Stimulated activated CD8-positive, alpha-beta memory T cell treated with anti-CD3 and anti-CD28 coated beads, Interleukin-15, amount 100 ng/mL, for 1 hour (primary cell): ENCODE measurements around the gene PROSER2.

ENCODE experiments used
- DNase-seq: peaks from one replicate; pipeline ENCODE4 v3.0.0-alpha.2; 2020; ENCODE audit warnings: low read depth

PROSER2 gene

DNA sequence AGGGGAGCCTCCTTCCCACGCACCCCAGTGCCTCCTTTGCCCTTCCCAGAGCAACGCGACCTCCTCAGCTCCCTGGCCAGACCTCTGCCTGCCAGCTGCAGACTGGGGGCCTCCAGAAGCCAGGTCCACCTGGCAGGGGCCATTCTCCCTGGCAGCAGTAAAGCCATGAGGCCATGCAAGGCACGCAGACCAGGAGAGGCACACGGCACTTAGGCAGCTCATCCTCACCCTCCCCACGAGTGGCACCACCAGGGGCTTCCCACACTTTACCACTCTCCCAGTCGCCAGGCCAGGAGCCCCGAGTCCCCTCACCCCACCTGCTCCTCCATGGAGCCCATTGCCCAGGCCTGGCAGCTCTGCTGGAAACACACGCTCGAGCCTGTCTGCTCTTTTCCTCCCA, 85.4 kb downstream of the PROSER2 start:
- DNase-seq: no peak

DNA sequence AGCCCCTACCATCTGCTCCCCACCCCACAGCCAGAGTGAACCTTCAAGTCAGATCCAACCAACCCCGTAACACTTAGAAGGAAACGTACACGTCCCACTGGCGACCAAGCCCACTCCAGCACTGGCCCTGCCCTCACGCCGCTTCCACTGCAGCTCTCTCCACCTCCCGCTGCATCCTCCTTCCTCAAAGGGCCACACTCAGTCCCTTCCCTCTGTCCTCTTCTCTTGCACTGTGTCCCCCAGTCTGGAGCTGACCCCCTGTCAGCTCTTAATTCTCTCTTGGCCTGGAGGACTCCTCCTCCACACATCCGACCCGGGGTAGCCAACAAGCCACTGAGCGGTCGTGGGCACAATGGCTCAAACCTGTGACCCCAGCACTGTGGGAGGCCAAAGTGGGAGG, 85.8 kb downstream of the PROSER2 start:
- no peak for DNase-seq

DNA sequence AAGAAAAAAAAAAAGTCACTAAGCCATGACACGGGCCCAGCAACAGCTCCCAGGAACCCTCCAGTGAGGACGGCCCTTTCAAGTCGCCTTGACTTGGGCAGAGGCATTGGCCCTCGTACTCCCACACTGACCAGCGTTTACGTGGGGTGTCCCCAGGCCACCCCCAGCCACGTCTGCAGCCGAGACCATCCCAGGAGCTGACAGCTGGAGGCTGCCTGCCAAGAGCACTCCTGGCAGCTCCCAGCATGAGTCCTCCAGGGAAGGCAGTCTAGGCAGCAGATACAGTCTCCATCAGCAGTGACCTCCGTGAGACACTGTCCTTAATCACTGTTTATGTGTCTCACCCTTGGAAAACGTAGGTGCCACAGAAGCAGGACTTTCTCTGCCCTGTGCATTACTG, 86.5 kb downstream of the PROSER2 start:
- DNase-seq: no peak

DNA sequence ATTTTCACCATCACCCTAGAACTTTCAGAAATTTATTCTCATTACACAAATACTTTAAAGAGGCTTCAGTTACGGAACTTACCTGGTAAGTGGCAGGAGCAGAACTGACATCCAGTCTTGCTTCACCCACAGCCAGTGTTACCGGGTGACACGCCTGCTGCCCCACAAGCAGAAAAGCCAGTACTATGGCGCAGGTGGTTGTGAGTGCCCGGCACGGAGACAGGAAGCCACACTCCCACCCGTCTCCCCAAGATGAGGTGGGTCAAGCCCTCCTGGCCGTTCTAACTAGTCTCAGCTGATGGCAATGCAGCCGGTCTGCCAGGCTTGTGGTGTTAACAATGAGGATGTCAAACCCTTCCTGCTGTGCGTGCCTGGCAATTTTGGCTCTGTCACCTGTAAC, 86.9 kb downstream of the PROSER2 start:
- DNase-seq: no peak

DNA sequence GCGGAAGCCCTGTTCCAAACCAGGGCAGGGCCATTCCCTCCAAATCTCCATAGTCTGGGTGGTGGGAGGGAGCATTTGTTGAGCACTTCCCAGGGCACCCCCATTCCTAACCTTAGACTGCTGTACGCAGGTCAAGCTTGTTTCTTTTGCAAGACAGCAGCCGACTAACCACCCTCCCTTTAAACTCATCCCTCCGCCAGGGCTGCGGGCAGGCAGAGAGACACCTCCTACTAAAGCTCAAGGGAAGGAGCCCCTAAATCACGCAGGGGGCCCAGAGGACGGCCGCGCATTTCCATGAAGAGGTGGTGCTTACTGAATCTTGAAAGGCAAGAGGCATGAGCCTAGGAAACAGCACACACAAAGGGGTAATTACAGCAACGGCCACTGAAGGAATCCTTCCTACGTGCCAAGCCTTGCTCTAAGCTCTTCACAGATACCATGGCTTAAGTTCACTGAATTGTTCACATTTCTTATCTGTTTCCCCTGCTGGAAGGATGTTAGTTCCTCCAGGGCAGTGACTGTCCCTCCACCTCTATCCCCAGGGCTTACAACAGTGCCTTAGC, 90.0 kb downstream of the PROSER2 start:
- no peak for DNase-seq

DNA sequence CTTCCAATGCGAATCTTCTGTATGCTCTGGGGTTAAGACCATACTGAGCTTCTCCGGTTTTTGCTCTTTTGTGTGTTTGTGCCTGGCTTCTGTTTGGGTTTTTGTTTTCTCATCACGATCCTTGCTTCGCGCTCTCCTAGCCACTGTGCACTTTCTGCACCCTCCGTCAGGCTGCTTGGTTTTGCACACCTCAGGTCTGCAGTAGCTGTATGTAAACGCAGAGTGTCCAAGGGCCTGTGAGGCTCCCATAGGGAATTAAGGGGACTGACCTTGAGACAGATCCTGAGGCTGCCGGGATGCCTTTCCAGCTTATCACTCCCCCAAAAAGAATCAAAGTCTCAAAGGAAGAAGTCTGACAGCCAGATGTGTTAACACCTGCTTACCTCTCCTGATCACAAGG, 95.2 kb downstream of the PROSER2 start:
- DNase-seq: no peak

DNA sequence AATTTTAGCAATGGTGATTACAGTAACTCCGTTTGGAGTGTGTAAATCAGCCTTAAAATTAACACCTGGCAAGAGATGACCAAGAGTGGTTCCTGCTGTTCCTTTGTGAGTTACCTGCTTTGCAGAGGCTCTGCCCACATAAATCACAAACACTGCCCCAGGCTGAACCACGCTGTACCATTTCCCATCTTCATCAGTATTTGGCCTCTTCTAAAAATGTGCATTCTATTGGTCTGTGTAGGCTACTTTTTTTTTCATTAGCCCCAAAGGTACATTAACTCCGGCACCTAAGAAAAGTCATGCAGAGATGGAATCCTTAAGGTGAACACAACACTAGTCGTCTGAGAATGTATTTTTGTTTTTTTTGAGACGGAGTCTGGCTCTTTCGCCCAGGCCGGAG, 96.1 kb downstream of the PROSER2 start:
- no peak for DNase-seq
